ENCODE results near the gene SPTB. TPM values are rescaled to one million over a fixed set of nuclear protein-coding genes. Genes with fewer than 3 reads are reported as not detected.
A peak's percentile ranks its signal among the peaks of the same experiment; 100 is the strongest.

Gene SPTB
- total and polyA plus RNA-seq, 9 of the 15 experiments (the other 6 are each of a cell fraction or from before 2014, with no cell fraction given), result 0.21 to 45.9 (median 11.7) TPM

DNA sequence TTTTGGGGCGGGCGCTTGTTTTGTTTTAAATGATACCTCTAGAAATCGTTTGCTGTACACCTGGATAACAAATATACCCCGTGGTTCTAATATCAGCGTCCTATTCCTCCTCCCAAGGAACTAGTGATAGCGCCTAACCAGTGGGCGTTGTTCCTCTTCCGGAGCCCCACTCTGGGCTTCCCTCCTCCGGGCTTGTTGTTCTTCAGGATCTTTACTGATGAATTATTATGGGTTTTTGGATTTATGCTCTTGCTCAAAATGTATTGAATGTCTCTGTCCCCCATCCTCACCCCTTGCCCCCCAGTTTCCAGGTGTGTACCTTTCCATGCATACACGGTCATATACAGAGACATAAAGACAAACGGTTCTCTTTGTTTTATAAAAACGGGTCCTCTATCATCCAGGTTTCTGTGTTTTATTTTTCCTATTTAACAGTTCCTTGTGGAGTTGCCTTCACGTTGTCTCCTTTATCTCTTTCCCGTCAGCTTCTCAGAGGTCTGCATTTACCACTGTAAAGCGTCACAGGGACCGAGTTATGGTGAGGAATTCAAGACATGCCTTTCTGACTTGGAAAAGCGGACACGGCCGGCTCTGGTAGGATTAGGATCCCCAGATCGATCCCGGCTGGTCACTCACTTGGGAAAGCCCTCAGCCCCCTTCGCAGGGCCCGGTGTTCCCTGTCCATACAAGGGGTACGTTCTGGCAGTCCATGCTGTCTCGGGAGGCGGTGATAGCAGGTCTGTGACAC, 176.1 kb downstream of the SPTB start (continued):
- TF ChIP-seq, protein P1, sequence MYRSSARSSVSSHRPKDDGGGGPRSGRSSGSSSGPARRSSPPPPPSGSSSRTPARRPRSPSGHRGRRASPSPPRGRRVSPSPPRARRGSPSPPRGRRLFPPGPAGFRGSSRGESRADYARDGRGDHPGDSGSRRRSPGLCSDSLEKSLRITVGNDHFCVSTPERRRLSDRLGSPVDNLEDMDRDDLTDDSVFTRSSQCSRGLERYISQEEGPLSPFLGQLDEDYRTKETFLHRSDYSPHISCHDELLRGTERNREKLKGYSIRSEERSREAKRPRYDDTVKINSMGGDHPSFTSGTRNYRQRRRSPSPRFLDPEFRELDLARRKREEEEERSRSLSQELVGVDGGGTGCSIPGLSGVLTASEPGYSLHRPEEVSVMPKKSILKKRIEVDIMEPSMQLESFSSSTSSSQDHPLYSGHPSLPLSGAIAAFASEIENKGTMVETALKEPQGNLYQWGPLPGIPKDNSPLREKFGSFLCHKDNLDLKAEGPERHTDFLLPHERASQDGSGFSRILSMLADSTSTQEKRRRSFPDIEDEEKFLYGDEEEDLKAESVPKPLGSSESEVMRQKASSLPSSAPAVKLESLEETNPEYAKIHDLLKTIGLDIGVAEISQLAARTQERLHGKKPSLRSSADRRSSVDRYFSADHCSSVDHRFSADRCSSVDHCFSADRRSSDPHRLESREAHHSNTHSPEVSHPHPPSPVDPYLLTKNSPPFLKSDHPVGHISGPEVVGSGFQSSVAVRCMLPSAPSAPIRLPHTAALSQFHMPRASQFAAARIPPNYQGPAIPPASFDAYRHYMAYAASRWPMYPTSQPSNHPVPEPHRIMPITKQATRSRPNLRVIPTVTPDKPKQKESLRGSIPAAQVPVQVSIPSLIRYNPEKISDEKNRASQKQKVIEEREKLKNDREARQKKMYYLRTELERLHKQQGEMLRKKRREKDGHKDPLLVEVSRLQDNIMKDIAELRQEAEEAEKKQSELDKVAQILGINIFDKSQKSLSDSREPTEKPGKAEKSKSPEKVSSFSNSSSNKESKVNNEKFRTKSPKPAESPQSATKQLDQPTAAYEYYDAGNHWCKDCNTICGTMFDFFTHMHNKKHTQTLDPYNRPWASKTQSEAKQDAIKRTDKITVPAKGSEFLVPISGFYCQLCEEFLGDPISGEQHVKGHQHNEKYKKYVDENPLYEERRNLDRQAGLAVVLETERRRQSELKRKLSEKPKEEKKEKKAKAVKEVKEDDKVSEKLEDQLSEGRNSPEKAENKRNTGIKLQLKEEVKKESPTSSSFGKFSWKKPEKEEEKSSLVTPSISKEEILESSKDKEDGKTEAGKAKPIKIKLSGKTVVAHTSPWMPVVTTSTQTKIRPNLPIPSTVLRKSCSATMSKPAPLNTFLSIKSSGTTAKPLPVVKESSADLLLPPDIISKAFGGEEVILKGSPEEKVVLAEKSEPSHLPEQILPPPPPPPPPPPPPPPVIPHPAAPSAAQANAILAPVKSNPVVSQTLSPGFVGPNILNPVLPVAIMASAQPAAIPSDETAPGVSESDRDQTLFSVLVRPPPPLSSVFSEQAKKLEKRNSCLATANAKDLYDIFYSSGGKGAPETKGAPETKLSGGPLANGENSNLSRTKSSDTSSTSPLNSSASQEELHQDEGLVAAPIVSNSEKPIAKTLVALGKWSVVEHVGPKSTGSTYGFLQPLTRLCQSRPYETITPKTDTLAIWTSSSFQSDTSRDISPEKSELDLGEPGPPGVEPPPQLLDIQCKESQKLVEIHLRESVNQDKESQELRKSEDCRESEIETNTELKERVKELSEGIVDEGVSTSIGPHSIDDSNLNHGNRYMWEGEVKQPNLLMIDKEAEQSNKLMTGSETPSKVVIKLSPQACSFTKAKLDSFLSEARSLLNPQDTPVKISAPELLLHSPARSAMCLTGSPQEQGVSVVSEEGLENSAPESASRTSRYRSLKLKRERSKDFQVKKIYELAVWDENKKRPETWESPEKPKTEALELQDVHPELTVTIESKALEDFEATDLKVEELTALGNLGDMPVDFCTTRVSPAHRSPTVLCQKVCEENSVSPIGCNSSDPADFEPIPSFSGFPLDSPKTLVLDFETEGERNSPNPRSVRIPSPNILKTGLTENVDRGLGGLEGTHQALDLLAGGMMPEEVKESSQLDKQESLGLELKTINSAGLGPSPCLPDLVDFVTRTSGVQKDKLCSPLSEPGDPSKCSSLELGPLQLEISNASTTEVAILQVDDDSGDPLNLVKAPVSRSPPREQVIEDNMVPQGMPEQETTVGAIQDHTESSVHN (IDR thresholded peaks at IDR 0.05; ENCODE audit: borderline replicate concordance in 1 of 2, low read depth in 1 of 2), result no peak
- TF ChIP-seq SIN3B (IDR thresholded peaks at IDR 0.05; ENCODE audit: low read depth) (no peak), HMG20A (CRISPR knock-in tag; conservative IDR thresholded peaks at IDR 0.05) (no peak), MXI1 (IDR thresholded peaks at IDR 0.05; ENCODE audit: low read depth, low read length) (no peak), CBX8 (IDR thresholded peaks at IDR 0.05; ENCODE audit: borderline replicate concordance, extremely low read depth, low read depth, low read length, poor library complexity, severe bottlenecking) (peak; percentile 82), DDX20 (tag; IDR thresholded peaks at IDR 0.05; ENCODE audit: low read depth) (no peak), EZH2 (IDR thresholded peaks at IDR 0.05; ENCODE audit: borderline replicate concordance, low read depth, low read length) (0 out of 2 replicates have a peak, but pooled peaks have one; percentile 19)
- TF ChIP-seq, protein P2, sequence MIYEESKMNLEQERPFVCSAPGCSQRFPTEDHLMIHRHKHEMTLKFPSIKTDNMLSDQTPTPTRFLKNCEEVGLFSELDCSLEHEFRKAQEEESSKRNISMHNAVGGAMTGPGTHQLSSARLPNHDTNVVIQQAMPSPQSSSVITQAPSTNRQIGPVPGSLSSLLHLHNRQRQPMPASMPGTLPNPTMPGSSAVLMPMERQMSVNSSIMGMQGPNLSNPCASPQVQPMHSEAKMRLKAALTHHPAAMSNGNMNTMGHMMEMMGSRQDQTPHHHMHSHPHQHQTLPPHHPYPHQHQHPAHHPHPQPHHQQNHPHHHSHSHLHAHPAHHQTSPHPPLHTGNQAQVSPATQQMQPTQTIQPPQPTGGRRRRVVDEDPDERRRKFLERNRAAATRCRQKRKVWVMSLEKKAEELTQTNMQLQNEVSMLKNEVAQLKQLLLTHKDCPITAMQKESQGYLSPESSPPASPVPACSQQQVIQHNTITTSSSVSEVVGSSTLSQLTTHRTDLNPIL (CRISPR knock-in tag; IDR thresholded peaks at IDR 0.05), result no peak

Measured in K562 (cell line).